ENCODE data around the gene HSBP1L1. TPM values are rescaled to one million over a fixed set of nuclear protein-coding genes. Genes with fewer than 3 reads are reported as not detected.

Gene HSBP1L1
- total RNA-seq, 4 donors from 2014 or later, result 25.7 to 51.8 (median 39.6) TPM

DNA sequence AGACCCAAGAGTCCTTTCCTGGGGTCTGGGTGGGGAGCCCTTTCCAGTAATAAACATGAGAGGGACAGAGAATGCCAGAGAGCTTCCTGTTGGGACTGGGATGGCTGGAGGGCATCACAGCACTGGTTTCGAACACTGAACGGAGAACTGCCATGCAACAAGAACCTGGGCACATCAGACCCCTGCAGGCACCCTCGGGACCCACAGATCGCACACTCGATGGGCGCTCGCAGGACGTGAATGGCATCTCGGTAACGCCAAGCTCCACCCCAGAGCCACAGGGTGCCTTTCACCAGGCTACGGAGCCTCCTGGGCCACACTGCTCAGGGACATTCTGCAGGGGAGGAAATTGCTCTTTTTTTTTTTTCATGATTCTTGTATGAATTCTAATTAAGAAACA, 38.1 kb upstream of the HSBP1L1 start:
- 69 to 72% methylated on average over 11 of the region's 11 CpGs for WGBS, 2 donors
- intact Hi-C loops (cut with DNase I), result no loop called here
- DNase-seq, result peak in 1 of 2 donors; percentile 21
- Histone ChIP-seq H3K4me1 (peaks cover 55 to 64% of the 10 kb centered on the region in 2 donors), H3K9me3 (no peaks in the 10 kb centered on the region), H3K27ac (peak overlapping the region; percentile 80 to 97 (median 92)), H3K4me3 (replicated peaks in 1 of 3) (no peak overlapping the region), H3K27me3 (no peaks in the 10 kb centered on the region), H3K36me3 (no peaks in the 10 kb centered on the region)
- TF ChIP-seq POLR2A (IDR thresholded peaks at IDR 0.05), result no peak
- TF ChIP-seq CTCF (IDR thresholded peaks at IDR 0.05), result no peak

- Histone ChIP-seq H3K4me3 (replicated peaks in 1 of 3) (no peak overlapping the region), H3K4me1 (peaks cover 55 to 64% of the 10 kb centered on the region in 2 donors), H3K27me3 (no peaks in the 10 kb centered on the region), H3K27ac (peak overlapping the region; percentile 80 to 97 (median 92)), H3K36me3 (no peaks in the 10 kb centered on the region), H3K9me3 (no peaks in the 10 kb centered on the region)
- 58 to 72% methylated on average over 13 to 21 of the region's 21 CpGs for WGBS, 2 donors
- TF ChIP-seq CTCF (IDR thresholded peaks at IDR 0.05) (no peak), POLR2A (IDR thresholded peaks at IDR 0.05) (peak in 1 of 2 donors; percentile 49)
- intact Hi-C loops (cut with DNase I), result no loop called here
- peak; percentile 76 to 86 for DNase-seq
Observed at GRCh38 chr18:79926715-79927606, 37.5 kb upstream of the HSBP1L1 start.

- Histone ChIP-seq H3K27me3 (no peaks in the 10 kb centered on the region), H3K9me3 (no peaks in the 10 kb centered on the region), H3K27ac (peak overlapping the region; percentile 80 to 97 (median 92)), H3K4me3 (replicated peaks in 1 of 3) (no peak overlapping the region), H3K36me3 (no peaks in the 10 kb centered on the region), H3K4me1 (peaks cover 55 to 60% of the 10 kb centered on the region in 2 donors)
- TF ChIP-seq POLR2A (IDR thresholded peaks at IDR 0.05), result peak in 1 of 2 donors; percentile 45
- TF ChIP-seq CTCF (IDR thresholded peaks at IDR 0.05), result peak in 1 of 6 experiments; percentile 16
- DNase-seq, result peak; percentile 76 to 79
- intact Hi-C loops (cut with DNase I), result no loop called here
- 83 to 87% methylated on average over 19 to 24 of the region's 25 CpGs for WGBS, 2 donors
Observed at GRCh38 chr18:79927607-79928562, 36.6 kb upstream of the HSBP1L1 start.

GRCh38 chr18:79928563-79928960, 35.9 kb upstream of the HSBP1L1 start:
- intact Hi-C loops (cut with DNase I), result no loop called here
- no peaks in the 10 kb centered on the region for H3K36me3 ChIP-seq

More at GRCh38 chr18:79928563-79928960, 35.9 kb upstream of the HSBP1L1 start:
- DNase-seq, result no peak
- Histone ChIP-seq H3K9me3 (no peaks in the 10 kb centered on the region), H3K4me3 (replicated peaks in 1 of 3) (no peak overlapping the region), H3K27ac (peak overlapping the region; percentile 80 to 97 (median 92)), H3K4me1 (peaks cover 54 to 55% of the 10 kb centered on the region in 2 donors), H3K27me3 (no peaks in the 10 kb centered on the region)
- 73 to 77% methylated on average over 9 of the region's 9 CpGs for WGBS, 2 donors
- TF ChIP-seq POLR2A (IDR thresholded peaks at IDR 0.05) (no peak), CTCF (IDR thresholded peaks at IDR 0.05) (no peak)

Measured in thyroid gland (tissue), 4 donors.